ENCODE measurements around the gene LGALS3BP.

LGALS3BP gene

GRCh38 chr17:78974635-78975591 is 4.8 kb downstream of the LGALS3BP start:
- Histone ChIP-seq H3K27ac (ENCODE audit: low read depth, low read length) (no peak overlapping the region), H3K27me3 (ENCODE audit: control insufficient read depth, insufficient read depth, low read length) (no peaks in the 10 kb centered on the region), H3K4me3 (ENCODE audit: low read depth, low read length) (peak overlapping the region; percentile 33), H3K9ac (ENCODE audit: low read length) (no peak overlapping the region), H3K4me1 (ENCODE audit: control insufficient read depth, insufficient read depth, low read length) (peaks cover 20% of the 10 kb centered on the region), H3K9me3 (ENCODE audit: control insufficient read depth, insufficient read depth, low read depth, low read length) (no peaks in the 10 kb centered on the region), H3K36me3 (ENCODE audit: control insufficient read depth, insufficient read depth, low read length) (no peaks in the 10 kb centered on the region)

- Histone ChIP-seq H3K27me3 (ENCODE audit: control insufficient read depth, insufficient read depth, low read length) (no peaks in the 10 kb centered on the region), H3K27ac (ENCODE audit: low read depth, low read length) (no peak overlapping the region), H3K4me1 (ENCODE audit: control insufficient read depth, insufficient read depth, low read length) (peaks cover 17% of the 10 kb centered on the region; the same call in 1 of the 2 replicates), H3K36me3 (ENCODE audit: control insufficient read depth, insufficient read depth, low read length) (no peaks in the 10 kb centered on the region), H3K9ac (ENCODE audit: low read length) (no peak overlapping the region), H3K9me3 (ENCODE audit: control insufficient read depth, insufficient read depth, low read depth, low read length) (no peaks in the 10 kb centered on the region), H3K4me3 (ENCODE audit: low read depth, low read length) (no peak overlapping the region)
Observed at GRCh38 chr17:78973792-78974520, 5.8 kb downstream of the LGALS3BP start.

GRCh38 chr17:78973196-78973595 is 6.5 kb downstream of the LGALS3BP start:
- Histone ChIP-seq H3K9me3 (ENCODE audit: control insufficient read depth, insufficient read depth, low read depth, low read length) (no peaks in the 10 kb centered on the region), H3K9ac (ENCODE audit: low read length) (no peak overlapping the region), H3K4me1 (ENCODE audit: control insufficient read depth, insufficient read depth, low read length) (peaks cover 17% of the 10 kb centered on the region; the same call in 1 of the 2 replicates), H3K27me3 (ENCODE audit: control insufficient read depth, insufficient read depth, low read length) (no peaks in the 10 kb centered on the region), H3K36me3 (ENCODE audit: control insufficient read depth, insufficient read depth, low read length) (no peaks in the 10 kb centered on the region), H3K4me3 (ENCODE audit: low read depth, low read length) (no peak overlapping the region), H3K27ac (ENCODE audit: low read depth, low read length) (no peak overlapping the region)

- Histone ChIP-seq H3K9ac (ENCODE audit: low read length) (no peak overlapping the region), H3K4me1 (ENCODE audit: control insufficient read depth, insufficient read depth, low read length) (peaks cover 17% of the 10 kb centered on the region; the same call in 1 of the 2 replicates), H3K27ac (ENCODE audit: low read depth, low read length) (no peak overlapping the region), H3K27me3 (ENCODE audit: control insufficient read depth, insufficient read depth, low read length) (no peaks in the 10 kb centered on the region), H3K4me3 (ENCODE audit: low read depth, low read length) (no peak overlapping the region), H3K9me3 (ENCODE audit: control insufficient read depth, insufficient read depth, low read depth, low read length) (no peaks in the 10 kb centered on the region), H3K36me3 (ENCODE audit: control insufficient read depth, insufficient read depth, low read length) (no peaks in the 10 kb centered on the region)
Observed at GRCh38 chr17:78972507-78973105, 7.1 kb downstream of the LGALS3BP start.

GRCh38 chr17:78971756-78972506 is 7.8 kb downstream of the LGALS3BP start:
- no peaks in the 10 kb centered on the region for H3K9me3 ChIP-seq (ENCODE audit: control insufficient read depth, insufficient read depth, low read depth, low read length)
- no peak overlapping the region for H3K4me3 ChIP-seq (ENCODE audit: low read depth, low read length)
- H3K27ac ChIP-seq (ENCODE audit: low read depth, low read length), result no peak overlapping the region
- no peaks in the 10 kb centered on the region for H3K27me3 ChIP-seq (ENCODE audit: control insufficient read depth, insufficient read depth, low read length)
- no peaks in the 10 kb centered on the region for H3K36me3 ChIP-seq (ENCODE audit: control insufficient read depth, insufficient read depth, low read length)
- H3K9ac ChIP-seq (ENCODE audit: low read length), result no peak overlapping the region
- peaks cover 17% of the 10 kb centered on the region; the same call in 1 of the 2 replicates for H3K4me1 ChIP-seq (ENCODE audit: control insufficient read depth, insufficient read depth, low read length)

GRCh38 chr17:78970834-78971755 is 8.6 kb downstream of the LGALS3BP start:
- H3K27me3 ChIP-seq (ENCODE audit: control insufficient read depth, insufficient read depth, low read length), result no peaks in the 10 kb centered on the region
- H3K36me3 ChIP-seq (ENCODE audit: control insufficient read depth, insufficient read depth, low read length), result no peaks in the 10 kb centered on the region
- no peak overlapping the region for H3K9ac ChIP-seq (ENCODE audit: low read length)
- no peak overlapping the region for H3K27ac ChIP-seq (ENCODE audit: low read depth, low read length)
- H3K4me3 ChIP-seq (ENCODE audit: low read depth, low read length), result no peak overlapping the region
- no peaks in the 10 kb centered on the region for H3K9me3 ChIP-seq (ENCODE audit: control insufficient read depth, insufficient read depth, low read depth, low read length)
- H3K4me1 ChIP-seq (ENCODE audit: control insufficient read depth, insufficient read depth, low read length), result peaks cover 16% of the 10 kb centered on the region; the same call in 1 of the 2 replicates

- Histone ChIP-seq H3K4me3 (ENCODE audit: low read depth, low read length) (no peak overlapping the region), H3K27me3 (ENCODE audit: control insufficient read depth, insufficient read depth, low read length) (no peaks in the 10 kb centered on the region), H3K9me3 (ENCODE audit: control insufficient read depth, insufficient read depth, low read depth, low read length) (no peaks in the 10 kb centered on the region), H3K27ac (ENCODE audit: low read depth, low read length) (no peak overlapping the region), H3K9ac (ENCODE audit: low read length) (no peak overlapping the region), H3K36me3 (ENCODE audit: control insufficient read depth, insufficient read depth, low read length) (no peaks in the 10 kb centered on the region), H3K4me1 (ENCODE audit: control insufficient read depth, insufficient read depth, low read length) (peaks cover 9% of the 10 kb centered on the region; the same call in 1 of the 2 replicates)
Observed at GRCh38 chr17:78969865-78970264, 9.9 kb downstream of the LGALS3BP start.

- Histone ChIP-seq H3K9ac (ENCODE audit: low read length) (no peak overlapping the region), H3K9me3 (ENCODE audit: control insufficient read depth, insufficient read depth, low read depth, low read length) (no peaks in the 10 kb centered on the region), H3K27me3 (ENCODE audit: control insufficient read depth, insufficient read depth, low read length) (no peaks in the 10 kb centered on the region), H3K27ac (ENCODE audit: low read depth, low read length) (no peak overlapping the region), H3K4me1 (ENCODE audit: control insufficient read depth, insufficient read depth, low read length) (peaks cover 2% of the 10 kb centered on the region; the same call in 1 of the 2 replicates), H3K36me3 (ENCODE audit: control insufficient read depth, insufficient read depth, low read length) (no peaks in the 10 kb centered on the region), H3K4me3 (ENCODE audit: low read depth, low read length) (no peak overlapping the region)
Observed at GRCh38 chr17:78967782-78968362, 11.9 kb downstream of the LGALS3BP start.

GRCh38 chr17:78966910-78967600 is 12.7 kb downstream of the LGALS3BP start:
- Histone ChIP-seq H3K9ac (ENCODE audit: low read length) (no peak overlapping the region), H3K27me3 (ENCODE audit: control insufficient read depth, insufficient read depth, low read length) (no peaks in the 10 kb centered on the region), H3K27ac (ENCODE audit: low read depth, low read length) (no peak overlapping the region), H3K36me3 (ENCODE audit: control insufficient read depth, insufficient read depth, low read length) (no peaks in the 10 kb centered on the region), H3K4me3 (ENCODE audit: low read depth, low read length) (no peak overlapping the region), H3K9me3 (ENCODE audit: control insufficient read depth, insufficient read depth, low read depth, low read length) (no peaks in the 10 kb centered on the region), H3K4me1 (ENCODE audit: control insufficient read depth, insufficient read depth, low read length) (peaks cover 2% of the 10 kb centered on the region; the same call in 1 of the 2 replicates)
